ENCODE data around the gene STYXL2.

The STYXL2 gene

GRCh38 chr1:167137793-167138510 is 44.1 kb downstream of the STYXL2 start:
- no peak for DNase-seq

- DNase-seq = no peak
These were observed 44.8 kb downstream of the STYXL2 start for GRCh38 chr1:167138703-167139102.

- no peak for DNase-seq
These were observed 48.1 kb downstream of the STYXL2 start for GRCh38 chr1:167141963-167142362.
